DMS53 treated with DMSO at 0.1 percent for 48 hours (cell line): Measurements from ENCODE around the gene CACNB2.
"Not testable (repeated sequence)": the region's sequence is repeated elsewhere in the genome, so short reads cannot be mapped to it uniquely, and the experiment has no call there.

Experiments used
- DNase-seq: peaks from one replicate; lab custom pipeline; 2025; ENCODE audit not compliant: unreplicated experiment; lab: John Stamatoyannopoulos, UW

The CACNB2 gene

DNA sequence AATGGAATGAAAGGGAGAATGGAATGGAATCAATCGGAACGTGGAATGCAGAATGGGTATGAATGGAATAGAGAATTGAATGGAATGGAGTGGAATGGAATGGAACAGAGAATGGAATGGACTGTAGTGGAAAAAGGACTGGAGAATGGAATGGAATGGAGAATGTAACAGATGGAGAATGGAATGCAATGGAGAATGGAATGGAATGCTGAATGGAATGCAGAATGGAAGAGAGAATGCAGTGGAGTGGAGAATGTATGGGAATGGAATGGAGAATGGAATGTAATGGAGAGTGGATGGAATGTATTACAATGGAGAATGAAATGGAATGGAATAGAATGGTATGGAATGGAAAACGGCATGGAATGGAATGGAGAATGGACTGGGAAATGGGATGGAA, 414.3 kb downstream of the CACNB2 start:
- no peak for DNase-seq

DNA sequence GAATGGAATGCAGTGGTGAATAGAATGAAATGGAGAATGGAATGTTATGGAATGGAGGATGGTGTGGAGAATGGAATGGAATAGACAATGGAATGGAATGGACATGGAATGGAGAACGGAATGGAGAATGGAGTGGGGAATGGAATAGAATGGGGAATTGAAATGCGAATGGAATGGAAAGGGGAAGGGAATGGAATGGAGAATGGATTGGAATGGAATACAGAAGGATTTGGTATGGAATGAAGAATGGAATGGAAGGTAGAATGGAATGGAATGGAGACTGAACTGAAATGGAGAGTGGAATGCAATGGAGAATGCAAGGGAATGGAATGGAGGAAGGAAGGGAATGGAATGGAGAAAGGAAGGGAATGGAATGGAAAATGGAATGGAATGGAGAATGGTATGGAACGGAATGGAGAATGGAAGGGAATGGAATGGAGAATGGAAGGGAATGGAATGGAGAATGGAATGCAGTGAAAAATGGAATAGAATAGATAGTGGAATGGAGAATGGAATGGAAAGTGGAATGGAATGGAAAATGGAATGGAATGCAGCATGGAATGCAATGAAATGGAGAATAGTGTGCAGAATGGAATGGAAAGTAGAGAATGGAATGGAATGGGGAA, 416.4 kb downstream of the CACNB2 start:
- DNase-seq, result no peak

DNA sequence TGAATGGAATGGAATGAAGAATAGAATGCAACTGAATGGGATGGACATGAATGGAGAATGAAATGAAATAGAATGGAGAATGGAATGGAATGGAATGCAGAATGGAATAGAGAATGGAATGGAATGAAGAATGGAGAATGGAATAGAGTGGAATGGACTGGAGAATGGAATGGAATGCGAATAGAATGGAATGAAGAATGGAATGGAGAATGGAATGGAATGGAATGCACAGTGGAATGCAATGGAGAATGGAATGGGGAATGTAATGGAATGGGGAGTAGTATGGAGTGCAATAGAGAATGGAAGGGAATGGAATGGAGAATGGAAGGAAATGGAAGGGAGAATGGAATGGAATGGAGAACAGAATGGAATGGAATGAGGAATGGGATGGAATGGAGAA, 417.7 kb downstream of the CACNB2 start:
- DNase-seq, result no peak

DNA sequence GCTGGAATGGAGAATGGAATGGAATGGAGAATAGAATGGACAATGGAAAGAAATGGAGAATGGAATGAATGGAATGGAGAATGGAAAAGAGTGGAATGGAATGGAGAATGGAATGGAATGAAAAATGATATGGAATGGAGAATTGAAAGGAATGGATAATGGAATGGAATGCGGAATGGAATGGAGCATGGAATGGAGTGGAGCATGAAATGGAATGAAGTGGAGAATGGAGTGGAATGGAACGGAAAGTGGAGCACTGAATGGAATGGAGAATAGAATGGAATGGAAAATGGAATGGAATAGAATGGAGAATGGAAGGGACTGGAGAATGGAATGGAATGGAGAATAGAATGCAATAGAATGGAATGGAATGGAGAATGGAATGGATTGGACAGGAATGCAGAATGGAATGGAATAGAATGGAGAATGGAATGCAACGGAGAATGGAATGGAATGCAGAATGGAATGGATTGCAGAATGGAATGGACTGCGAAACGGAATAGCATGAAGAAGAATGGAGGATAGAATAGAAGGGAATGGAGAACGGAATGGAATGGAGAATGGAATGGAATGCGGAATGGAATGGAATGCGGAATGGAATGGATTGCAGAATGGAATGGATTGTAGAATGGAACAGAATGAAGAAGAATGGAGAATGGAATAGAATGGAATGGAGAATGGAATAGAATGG, 421.8 kb downstream of the CACNB2 start:
- no peak for DNase-seq

DNA sequence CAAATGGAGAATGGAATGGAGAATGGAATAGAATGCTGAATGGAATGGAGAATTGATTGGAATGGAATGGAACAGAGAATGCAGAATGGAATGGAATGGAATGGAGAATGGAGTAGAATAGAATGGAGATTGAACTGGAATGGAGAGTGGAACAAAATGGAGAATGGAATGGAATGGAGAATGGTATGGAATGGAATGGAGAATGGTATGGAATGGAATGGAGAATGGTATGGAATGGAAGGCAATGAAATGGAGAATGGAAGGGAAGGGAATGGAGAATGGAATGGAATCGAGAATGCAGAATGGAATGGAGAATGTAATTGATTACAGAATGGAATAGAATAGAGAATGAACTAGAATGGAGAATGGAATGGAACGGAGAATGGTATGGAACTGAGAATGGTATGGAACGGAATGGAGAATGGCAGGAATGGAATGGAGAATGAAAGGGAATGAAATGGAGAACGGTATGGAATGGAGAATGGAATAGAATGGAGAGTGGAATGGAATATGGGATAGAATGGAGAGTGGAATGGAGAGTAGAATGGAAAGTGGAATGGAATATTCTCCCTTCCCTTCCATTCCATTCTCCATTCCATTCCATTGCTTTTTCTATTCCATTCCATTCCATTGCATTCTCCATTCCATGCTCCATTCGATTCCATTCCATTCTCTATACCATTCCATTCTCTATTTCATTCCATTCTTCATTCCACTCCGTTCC, 422.9 kb downstream of the CACNB2 start:
- no peak for DNase-seq

DNA sequence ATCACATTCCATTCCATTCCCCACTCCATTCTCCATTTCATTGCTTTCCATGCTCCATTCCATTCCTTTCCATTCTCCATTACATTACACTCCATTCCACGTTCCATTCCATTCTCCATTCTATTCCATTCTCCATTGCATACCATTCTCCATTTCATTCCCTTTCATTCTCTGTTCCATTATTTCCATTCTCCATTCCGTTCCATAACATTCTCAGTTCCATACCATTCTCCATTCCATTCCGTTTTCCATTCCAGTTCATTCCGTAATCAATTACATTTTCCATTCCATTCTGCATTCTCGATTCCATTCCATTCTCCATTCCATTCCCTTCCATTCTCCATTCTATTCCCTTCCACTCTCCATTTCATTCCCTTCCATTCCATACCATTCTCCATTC, 424.8 kb downstream of the CACNB2 start:
- DNase-seq, result no peak

DNA sequence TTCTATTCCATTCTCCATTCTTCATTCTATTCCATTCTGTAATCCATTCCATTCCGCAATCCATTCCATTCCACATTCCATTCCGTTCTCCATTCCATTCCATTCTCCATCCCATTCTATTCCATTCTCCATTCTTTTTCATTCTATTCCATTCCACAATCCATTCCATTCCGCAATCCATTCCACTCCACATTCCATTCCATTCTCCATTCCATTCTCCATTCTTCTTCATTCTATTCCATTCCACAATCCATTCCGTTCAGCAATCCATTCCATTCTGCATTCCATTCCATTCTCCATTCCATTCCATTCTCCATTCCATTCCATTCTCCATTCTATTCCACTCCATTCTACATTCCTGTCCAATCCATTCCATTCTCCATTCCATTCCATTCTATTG, 426.0 kb downstream of the CACNB2 start:
- DNase-seq, result no peak

DNA sequence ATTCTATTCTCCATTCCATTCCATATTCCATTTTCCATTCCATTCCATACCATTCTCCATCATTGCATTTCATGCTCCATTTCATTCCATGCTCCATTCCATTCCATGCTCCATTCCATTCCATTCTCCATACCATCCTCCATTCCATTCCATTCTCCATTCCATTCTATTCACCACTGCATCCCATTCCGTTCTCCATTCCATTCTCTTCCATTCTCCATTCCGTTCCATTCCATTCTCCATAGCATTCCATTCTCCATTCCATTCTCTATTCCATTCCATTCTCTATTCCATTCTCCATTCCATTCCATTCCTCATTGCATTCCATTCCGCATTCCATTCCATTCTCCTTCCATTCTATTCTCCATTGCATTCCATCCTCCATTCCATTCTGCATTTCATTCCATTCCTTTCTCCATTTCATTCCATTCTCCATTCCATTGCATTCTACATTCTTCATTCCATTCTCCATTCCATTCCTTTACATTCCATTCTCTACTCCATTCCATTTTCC, 427.2 kb downstream of the CACNB2 start:
- no peak for DNase-seq

DNA sequence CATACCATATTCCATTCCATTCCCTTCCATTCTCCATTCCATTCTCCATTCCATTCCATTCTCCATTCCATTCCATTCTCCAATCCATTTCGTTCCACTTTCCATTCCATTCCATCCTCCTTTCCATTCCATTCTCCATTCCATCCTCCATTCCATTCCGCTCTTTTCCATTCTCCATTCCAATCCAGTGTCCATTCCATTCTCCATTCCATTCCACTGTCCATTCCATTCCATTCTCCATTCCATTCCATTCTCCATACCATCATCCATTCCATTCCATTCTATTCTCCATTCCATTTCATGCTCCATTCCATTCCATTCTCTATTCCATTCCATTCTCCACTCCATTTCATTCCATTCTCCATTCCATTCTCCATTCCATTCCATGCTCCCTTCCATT, 430.2 kb downstream of the CACNB2 start:
- not testable (repeated sequence) for DNase-seq

DNA sequence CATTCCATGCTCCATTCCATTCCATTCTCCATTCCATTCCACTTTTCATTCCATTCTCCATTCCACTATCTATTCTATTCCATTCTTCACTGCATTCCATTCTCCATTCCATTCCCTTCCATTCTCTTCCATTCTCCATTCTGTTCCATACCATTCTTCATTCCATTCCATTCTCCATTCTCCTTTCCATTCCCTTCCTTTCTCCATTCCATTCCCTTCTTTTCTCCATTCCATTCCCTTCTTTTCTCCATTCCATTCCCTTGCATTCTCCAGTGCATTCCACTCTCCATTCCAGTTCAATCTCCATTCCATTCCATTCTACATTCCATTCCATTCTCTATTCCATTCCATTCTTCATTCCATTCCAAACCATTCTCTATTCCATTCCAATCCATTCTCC, 430.9 kb downstream of the CACNB2 start:
- DNase-seq, result no peak

DNA sequence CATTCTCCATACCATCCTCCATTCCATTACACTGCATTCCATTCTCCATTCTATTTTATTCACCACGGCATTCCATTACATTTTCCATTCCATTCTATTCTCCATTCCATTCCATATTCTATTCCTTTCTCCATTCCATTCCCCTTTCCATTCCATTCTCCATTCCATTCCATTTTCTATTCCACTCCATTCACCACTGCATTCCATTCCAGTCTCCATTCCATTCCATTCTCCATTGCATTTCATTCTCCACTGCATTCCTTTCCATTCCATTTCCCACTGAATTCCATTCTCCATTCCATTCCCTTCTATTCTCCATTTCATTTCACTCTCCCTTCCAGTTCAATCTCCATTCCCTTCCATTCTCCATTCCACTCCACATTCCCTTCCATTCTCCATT, 431.6 kb downstream of the CACNB2 start:
- no peak for DNase-seq

DNA sequence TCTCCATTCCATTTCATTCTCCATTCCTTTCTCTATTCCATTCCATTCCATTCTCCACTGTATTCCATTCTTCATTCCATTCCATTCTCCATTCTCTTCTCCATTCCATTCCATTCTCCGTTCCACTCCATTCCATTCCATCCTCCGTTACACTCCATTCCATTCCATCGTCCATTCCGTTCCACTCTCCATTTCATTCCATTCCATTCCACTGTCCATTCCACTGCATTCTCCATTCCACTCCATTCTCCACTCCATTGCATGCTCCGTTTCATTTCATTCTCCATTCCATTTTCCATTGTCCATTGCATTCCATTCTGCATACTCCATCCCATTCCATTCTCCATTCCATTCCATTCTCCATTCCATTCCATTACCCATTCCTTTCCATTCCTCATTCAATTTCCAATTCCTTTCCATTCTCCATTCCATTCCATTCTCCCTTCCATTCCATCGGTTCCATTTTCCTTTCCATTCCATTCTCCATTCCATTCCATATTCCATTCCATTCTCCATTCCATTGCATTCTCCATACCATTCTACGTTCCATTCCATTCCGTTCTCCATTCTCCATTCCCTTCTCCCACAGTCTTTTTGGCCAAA, 432.8 kb downstream of the CACNB2 start:
- no peak for DNase-seq

DNA sequence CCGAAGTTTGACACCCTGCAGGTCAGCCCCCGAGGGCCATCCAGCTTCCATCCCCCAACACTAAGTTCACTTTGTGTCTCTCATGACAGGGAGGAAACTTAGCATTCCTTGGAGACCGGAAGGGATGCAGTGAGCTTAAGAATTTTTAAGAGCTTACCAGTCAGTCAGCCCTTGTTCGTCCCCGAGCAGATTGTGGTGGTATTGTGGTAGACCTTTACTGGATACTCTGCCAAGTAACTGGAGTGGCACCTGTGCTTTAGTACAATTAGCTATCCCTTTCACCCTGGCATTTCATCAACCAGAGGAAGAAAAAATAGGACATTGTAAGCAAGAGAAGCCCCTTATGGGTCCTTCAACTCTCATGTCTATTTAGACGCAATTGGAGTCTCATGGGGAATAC, 436.4 kb downstream of the CACNB2 start:
- no peak for DNase-seq

DNA sequence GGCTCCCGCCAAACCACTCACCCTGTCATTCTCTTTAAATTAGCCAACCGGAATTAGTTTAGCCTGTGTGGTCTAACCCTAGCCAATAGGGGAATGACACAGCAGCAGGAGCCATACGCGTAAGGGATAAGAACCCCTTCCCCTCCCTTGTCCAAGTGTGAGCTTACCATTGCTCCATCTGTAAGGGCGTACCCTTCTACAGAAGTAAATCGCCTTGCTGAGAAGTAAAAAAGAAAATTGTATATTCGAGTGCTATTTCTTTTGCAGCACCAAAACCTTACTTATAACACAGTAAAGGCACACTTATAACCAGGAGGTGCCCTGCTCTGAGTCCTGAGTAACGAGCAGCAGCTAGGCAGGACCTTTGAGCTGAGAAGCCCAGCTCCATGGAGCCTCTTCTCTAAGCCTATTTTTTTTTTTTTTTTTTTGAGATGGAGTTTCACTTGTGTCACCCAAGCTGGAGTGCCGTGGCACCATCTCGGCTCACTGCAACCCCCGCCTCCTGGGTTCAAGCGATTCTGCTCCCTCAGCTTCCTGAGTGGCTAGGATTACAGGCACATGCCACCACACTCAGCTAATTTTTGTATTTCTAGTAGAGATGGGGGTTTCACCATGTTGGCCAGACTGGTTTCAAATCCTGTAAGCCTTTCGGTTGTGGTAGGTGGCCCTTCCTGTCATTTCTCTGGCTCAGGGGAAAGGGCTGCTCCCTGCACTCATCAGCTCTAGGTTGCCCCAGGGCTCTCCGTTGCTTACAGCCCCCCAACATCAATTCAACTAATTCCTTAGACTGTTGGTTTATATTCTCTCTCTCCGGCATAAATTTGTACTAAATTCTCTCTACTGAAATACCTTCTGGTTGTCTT, 437.8 kb downstream of the CACNB2 start:
- DNase-seq, result no peak

DNA sequence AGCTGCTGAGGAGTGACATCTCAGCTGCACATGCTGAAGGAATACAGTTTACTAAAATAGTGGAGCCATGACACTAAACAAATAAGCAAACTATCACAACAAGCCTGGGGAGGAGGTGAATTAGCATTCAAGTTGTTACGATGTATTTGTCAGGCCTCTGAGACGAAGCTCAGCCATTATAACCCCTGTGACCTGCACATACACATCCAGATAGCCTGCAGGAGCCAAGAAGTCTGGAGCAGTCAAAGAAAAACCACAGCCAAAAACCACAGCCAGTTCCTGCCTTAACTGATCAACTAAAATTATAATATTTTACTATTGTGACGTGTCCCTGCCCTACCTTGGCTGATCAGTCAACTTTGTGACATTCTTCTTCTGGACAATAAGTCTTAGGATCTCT, 442.6 kb downstream of the CACNB2 start:
- DNase-seq, result no peak

DNA sequence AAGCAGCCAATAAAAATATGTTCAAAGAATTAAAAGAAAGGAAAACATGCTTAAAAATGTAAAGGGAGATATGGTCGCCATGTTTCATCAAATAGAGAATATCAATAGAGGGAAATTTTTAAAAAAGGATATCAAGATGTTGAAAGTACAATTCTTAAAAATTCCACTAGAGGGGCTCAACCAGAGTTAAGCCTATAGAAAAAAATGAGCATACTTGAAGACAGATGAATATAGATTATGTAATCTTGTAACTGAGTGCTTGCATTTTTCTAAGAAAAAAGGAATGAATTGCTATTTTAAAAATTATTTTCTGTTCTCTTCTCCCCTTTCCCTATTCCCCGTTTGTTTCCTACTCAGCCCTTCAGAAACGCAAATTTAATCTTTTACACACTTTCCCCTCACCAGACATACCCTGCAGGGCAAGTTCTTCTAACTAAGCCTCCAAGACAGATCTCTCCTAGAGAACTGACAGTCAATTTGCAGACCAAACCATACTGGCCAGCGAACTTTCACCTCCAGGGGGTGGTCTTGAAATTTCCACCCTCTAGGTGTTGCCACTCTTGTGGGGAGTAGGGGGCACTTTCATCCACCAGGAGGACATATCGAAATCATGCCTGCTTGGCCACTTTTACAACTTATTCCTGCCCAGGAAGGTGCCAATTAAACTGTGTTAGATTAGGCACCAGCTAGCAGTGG, 443.5 kb downstream of the CACNB2 start:
- DNase-seq, result no peak

DNA sequence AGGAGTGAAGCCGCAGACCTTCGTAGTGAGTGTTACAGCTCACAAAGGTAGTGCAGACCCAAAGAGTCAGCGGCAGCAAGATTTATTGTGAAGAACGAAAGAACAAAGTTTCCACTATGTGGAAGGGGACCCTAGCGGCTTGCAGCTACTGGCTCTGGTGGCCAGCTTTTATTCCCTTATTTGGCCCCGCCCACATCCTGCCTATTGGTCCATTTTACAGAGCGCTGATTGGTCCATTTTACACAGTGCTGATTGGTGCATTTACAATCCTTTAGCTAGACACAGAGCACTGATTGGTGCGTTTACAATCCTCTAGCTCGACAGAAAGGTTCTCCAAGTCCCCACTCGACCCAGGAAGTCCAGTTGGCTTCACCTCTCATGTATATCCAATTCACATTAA, 446.4 kb downstream of the CACNB2 start:
- not testable (repeated sequence) for DNase-seq

DNA sequence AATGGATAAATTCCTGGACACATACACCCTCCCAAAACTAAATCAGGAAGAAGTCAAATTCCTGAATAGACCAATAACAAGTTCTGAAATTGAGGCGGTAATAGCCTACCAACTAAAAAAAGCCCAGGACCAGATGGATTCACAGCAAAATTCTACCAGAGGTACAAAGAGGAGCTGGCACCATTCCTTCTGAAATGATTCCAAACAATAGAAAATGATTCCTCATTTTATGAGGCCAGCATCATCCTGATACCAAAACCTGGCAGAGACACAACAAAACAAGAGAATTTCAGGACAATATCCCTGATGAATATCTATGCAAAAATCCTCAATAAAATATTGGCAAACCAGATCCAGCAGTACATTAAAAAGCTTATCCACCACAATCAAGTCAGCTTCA, 450.9 kb downstream of the CACNB2 start:
- not testable (repeated sequence) for DNase-seq
